Inflammatory macrophage treated with lipopolysaccharide for 4 hours (primary cell): Measurements from ENCODE around the gene MAP3K4.

Experiments
- DNase-seq: peaks from one replicate; pipeline ENCODE4 v3.0.0-alpha.2; 2020

MAP3K4 gene

DNA sequence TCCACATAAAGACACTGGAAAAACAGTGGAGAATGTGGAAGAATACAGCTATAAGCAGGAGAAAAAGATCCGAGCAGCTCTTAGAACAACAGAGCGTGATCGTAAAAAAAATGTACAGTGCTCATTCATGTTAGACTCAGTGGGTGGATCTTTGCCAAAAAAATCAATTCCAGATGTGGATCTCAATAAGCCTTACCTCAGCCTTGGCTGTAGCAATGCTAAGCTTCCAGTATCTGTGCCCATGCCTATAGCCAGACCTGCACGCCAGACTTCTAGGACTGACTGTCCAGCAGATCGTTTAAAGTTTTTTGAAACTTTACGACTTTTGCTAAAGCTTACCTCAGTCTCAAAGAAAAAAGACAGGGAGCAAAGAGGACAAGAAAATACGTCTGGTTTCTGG, 57.1 kb downstream of the MAP3K4 start:
- no peak for DNase-seq

GRCh38 chr6:161050134-161050765, 58.7 kb downstream of the MAP3K4 start:
- no peak for DNase-seq

DNA sequence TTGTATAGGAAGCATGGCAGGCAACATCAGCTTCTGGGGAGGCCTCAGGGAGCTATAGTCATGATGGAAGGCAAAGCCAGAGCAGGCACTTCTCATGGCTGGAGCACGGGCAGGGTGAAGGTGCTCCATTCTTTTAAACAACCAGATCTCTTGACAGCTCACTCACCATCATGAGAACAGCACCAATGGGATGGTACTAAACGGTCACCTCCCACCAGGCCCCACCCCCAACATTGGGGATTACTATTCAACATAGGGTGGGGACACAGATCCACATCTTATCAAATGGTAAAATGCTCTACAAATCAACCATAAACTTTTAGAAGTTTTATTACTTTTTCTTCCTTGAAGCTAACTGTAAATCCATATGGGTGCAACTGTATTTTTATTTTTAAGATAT, 61.5 kb downstream of the MAP3K4 start:
- no peak for DNase-seq

- no peak for DNase-seq
Measured at GRCh38 chr6:161054876-161055275, 63.3 kb downstream of the MAP3K4 start.

DNA sequence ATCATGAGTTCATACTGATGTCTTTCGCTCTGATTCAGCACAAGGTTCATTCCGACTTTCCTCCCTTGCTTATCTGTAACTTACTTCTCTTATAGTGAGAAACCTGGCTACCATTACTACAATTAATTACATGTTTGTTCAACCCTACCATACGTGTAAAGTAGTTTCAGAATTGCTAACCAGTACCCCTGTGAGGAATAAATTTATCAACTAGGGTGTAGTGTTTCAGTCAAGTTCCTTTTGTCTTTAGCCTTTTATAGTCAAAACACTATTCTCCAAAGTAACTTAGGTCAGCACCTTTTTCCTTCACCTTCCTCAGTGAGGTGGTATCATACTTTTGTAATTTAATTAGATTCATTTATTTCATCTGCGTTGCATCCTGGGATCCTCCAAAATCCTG, 64.9 kb downstream of the MAP3K4 start:
- no peak for DNase-seq

DNA sequence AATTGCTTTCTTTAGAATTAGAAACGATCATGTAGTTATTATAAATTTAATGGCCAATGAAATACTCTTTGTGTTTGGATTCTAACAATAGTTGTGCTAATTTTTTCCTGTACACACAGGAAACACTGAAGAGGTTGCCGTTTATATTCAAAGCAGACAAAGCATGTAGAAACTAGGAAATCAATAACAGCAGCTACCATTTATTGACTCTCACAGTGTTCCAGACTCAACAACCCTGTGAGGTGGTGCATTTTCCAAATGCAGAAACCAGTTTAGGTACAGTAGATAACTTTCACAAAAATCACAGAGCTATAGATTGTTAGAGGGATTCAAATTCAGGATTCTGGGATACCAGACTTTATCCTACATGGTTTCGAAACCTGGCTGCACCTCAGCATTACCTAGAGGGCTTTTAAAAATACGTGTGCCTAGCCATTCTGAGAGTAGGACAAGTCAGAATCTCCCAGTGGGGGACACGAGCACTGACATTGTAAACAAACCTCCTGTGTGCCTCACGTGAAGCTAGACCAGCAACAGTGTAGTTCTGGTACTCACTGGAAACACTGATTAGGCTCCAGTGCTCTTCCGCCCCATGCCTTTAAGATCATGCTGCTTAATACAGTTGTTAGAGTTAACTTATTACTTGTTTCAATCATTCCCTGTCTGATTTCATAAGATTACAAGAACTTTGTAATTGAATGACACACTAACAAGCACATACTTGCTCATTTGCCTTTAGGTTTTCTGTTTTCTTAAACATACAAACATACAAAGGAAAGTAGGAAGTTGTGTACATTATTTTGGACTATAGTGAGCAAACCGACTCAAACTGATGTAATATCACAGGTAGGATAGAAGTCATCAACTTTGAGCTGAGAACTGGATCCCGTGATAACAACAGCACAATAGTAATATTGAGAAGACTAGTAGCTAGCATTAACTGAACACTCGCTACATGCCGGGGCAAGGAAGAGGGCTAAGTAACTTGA, 65.8 kb downstream of the MAP3K4 start:
- no peak for DNase-seq

- DNase-seq, result no peak
Measured at GRCh38 chr6:161058741-161059140, 67.2 kb downstream of the MAP3K4 start.

DNA sequence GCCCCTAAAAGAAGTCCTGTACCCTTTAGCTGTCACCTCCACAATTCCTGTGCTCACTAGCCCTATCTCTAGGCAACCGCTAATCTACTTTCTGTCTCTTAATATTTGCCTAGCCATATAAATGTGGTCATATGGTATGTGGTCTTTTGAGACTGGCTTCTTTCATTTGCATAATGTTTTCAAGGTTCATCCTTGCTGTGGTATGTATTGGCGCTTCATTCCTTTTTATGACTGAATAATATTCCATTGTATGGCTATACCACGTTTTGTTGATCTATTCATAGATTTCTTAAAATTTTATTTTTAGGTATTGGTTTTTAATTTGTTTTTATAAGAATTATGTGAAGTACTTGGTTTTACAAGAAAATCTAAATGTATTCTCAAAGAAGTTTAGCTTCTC, 70.0 kb downstream of the MAP3K4 start:
- no peak for DNase-seq

DNA sequence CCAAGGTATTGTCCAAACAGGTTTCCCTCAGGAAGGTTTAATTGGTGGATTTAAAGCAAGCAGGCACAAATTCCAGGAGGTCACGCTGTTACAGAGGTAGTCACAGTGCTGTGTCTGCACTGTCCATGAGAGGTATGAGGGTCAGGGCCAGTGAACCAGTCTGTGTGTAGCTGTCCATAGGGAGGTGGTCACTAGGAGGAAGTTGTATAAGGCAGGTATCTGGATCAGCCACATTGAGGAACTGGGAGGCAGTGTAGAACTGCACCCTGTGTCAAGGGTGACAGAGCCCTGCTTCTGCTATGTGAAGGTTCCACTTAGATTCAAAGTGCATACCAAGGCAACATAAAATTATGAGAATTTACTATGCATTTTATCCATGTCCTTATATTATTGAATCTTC, 73.3 kb downstream of the MAP3K4 start:
- DNase-seq, result no peak

GRCh38 chr6:161066511-161066910, 74.9 kb downstream of the MAP3K4 start:
- DNase-seq, result no peak

- DNase-seq, result no peak
Measured at GRCh38 chr6:161067749-161068148, 76.2 kb downstream of the MAP3K4 start.

DNA sequence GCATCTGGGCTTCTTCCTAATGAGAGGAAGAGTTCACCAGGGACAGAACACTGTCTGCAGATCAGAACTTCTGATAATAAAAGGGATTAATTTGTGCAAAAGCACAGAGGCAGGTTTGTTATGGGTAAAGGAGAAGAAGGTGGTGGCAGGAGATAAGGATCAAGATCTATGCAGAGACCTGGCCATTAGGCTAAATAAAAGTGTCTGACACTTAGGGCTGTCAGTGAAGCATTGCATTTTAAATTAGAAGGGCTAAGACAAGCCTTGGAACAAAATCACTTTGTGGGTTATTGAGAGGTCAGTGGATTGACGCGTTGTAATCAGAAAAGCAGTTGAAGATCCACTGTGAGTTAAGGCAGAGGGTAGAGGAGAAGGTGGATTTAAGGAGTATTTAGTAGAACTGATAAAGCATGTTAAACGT, 76.8 kb downstream of the MAP3K4 start:
- DNase-seq, result no peak

- DNase-seq, result no peak
Measured at GRCh38 chr6:161073930-161074329, 82.4 kb downstream of the MAP3K4 start.

GRCh38 chr6:161074496-161075121, 83.0 kb downstream of the MAP3K4 start:
- DNase-seq, result no peak

DNA sequence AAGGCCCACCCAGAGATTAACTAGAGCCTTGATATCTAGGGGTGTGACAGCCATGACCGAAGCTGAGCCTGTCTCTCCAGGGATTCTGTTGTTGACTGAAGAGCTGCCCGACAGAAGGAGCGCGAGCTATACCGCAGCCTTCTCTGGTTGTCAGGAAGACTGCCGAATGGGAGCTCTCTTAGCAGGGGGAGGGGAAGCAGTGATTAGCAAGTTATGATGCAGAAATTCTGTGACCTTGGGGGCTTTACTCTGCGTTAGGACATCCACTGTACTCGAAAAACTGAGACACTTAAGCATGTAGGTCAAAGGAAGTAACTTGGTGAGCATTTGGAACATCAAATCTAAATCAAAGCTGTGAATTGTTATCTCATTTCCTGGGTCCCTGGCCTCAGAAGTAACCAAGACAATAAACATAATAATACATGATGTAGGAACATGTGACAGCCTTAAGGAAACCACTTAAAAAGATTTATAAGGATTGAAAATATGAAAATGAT, 84.7 kb downstream of the MAP3K4 start:
- no peak for DNase-seq

DNA sequence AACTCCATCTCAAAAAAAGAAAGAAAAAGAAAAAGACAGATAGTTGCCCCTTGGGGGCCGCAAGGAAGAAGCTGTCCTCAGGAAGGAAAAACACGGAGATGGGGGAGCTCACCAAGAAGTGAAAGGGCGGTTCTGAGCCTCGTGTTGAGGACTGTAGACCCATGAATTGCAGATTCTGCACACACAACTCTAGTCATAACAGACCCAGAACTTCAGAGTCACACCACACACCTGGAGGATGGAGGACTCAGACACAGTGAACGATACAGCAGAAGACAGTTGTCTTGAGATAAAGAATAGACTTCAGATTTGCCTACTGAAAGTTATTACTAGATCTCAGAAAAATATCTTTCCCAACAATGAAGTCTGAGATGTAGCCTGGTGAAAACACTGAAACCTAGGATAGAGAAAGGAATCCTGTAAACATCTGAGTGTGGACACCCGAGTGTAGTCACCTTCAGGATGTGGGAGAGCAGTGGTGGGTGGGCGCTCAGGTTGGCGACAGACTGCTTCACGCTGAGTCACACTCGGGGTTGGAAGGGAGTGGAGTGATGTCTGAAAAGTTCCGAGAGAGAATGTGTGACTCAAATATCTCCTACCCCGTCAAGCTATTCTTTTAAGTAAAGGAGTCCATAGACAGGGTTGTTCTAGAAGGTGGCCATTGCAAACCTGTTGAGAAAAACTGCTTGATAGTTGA, 88.1 kb downstream of the MAP3K4 start:
- no peak for DNase-seq

GRCh38 chr6:161080263-161080970, 88.8 kb downstream of the MAP3K4 start:
- DNase-seq, result no peak

- DNase-seq, result no peak
Measured at GRCh38 chr6:161082215-161082614, 90.6 kb downstream of the MAP3K4 start.

DNA sequence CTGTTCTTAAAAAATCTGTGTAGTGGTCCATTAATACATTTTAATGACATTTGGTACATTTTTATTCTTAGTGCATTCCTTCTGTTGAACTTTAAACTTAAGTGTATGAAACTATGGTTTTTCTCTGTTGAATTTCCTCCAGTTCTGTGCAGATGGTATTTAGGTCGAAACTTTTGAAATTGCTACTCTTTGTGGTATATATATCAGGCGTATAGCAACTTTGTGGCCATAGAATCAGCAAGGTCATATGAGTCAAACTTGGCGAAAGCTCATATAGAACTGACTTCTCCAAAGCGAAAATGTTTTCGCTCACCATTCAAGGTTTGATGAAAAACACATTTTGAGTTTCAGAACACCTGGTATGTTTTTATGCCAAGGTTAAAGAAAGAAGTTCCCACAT, 93.7 kb downstream of the MAP3K4 start:
- no peak for DNase-seq

GRCh38 chr6:161088676-161089328, 97.2 kb downstream of the MAP3K4 start:
- DNase-seq, result no peak

GRCh38 chr6:161091151-161091550, 99.6 kb downstream of the MAP3K4 start:
- no peak for DNase-seq
